ENCODE measurements around the gene USP35.

GRCh38 chr11:78259777-78260487 is 71.2 kb downstream of the USP35 start:
- no peak for TF ChIP-seq CREB1 (IDR thresholded peaks at IDR 0.05; ENCODE audit: low read depth)
- no peak for TF ChIP-seq MAX (IDR thresholded peaks at IDR 0.05)
- TF ChIP-seq RAD21 (IDR thresholded peaks at IDR 0.05; ENCODE audit: low read depth) = no peak
- TF ChIP-seq USF1 (IDR thresholded peaks at IDR 0.05) = no peak
- no peak for TF ChIP-seq TAF1 (IDR thresholded peaks at IDR 0.05; ENCODE audit: low read depth)
- TF ChIP-seq TEAD4 (IDR thresholded peaks at IDR 0.05) = no peak
- no peak for TF ChIP-seq NFIC (IDR thresholded peaks at IDR 0.05)
- no peak for TF ChIP-seq REST (IDR thresholded peaks at IDR 0.05; ENCODE audit: low read depth)
- TF ChIP-seq EGR1 (IDR thresholded peaks at IDR 0.05) = no peak
- no peak for TF ChIP-seq EP300 (IDR thresholded peaks at IDR 0.05; ENCODE audit: borderline replicate concordance)
- TF ChIP-seq YY1 (IDR thresholded peaks at IDR 0.05; ENCODE audit: low read depth) = no peak
